Thoracic aorta (tissue), 2 donors: ENCODE measurements around the gene KLHL3. TPM values are rescaled to one million over a fixed set of nuclear protein-coding genes. Genes with fewer than 3 reads are reported as not detected.

Experiments
- ATAC-seq: fragments of 150-250 bp; one replicate; pipeline ENCODE4 v1.8.0; 2017; ENCODE audit warnings: low read depth; ENCODE audit not compliant: insufficient number of reproducible peaks, low FRiP score
- DNase-seq: peaks from one replicate; pipeline ENCODE4 v3.0.0-alpha.2; 2020; ENCODE audit warnings: low spot score
- H3K27ac ChIP-seq, 2 donors: fragments of 200-600 bp; sonication (generic); 1 replicate in 1 of 2; 2 replicates in 1 of 2; pipeline ENCODE4 v1.5.1; 2016; ENCODE audit warnings: mild to moderate bottlenecking in 2 of 2, moderate library complexity in 2 of 2
- H3K27me3 ChIP-seq: fragments of 200-600 bp; sonication (generic); replicated peaks from 2 replicates; pipeline ENCODE4 v1.6.0; 2016; ENCODE audit warnings: mild to moderate bottlenecking; ENCODE audit not compliant: insufficient read depth
- H3K36me3 ChIP-seq: fragments of 200-600 bp; sonication (generic); one replicate; pipeline ENCODE4 v1.5.1; 2016
- H3K4me1 ChIP-seq, 2 donors: fragments of 200-600 bp; sonication (generic); 1 replicate in 1 of 2; 2 replicates in 1 of 2; pipeline versions ENCODE4 v1.5.1 to v1.6.0; 2016; ENCODE audit warnings: low read depth in 2 of 2, mild to moderate bottlenecking in 1 of 2; ENCODE audit not compliant: control insufficient read depth in 1 of 2
- H3K4me3 ChIP-seq: fragments of 200-600 bp; sonication (generic); 2 replicates; pipeline ENCODE4 v1.5.1; 2016; ENCODE audit warnings: mild to moderate bottlenecking
- H3K9me3 ChIP-seq: fragments of 200-600 bp; sonication (generic); 2 replicates; pipeline ENCODE4 v1.5.1; 2016
- CTCF ChIP-seq: fragments of 200-600 bp; sonication (generic); IDR thresholded peaks from one replicate; pipeline ENCODE4 v1.5.1; 2019; ENCODE audit warnings: antibody characterized with exemption
- total RNA-seq, 2 donors: library from RNA; depleted of rRNA; stranded (reverse); fragments of >200 nt; gene quantifications; one replicate each; pipeline versions ENCODE4 v1.1.0 to v1.2.3, GENCODE V29; 2016

The KLHL3 gene
- total RNA-seq, 2 donors from 2014 or later: 9.1 to 12.8 TPM

GRCh38 chr5:137613554-137614265 is 122.2 kb downstream of the KLHL3 start:
- no peak for TF ChIP-seq CTCF
- ATAC-seq (no peak), DNase-seq (no peak)
- Histone ChIP-seq H3K27ac (no peak overlapping the region), H3K4me1 (peaks cover 0 to 3% of the 10 kb centered on the region in 2 donors), H3K9me3 (no peaks in the 10 kb centered on the region), H3K4me3 (no peak overlapping the region), H3K36me3 (no peaks in the 10 kb centered on the region), H3K27me3 (no peaks in the 10 kb centered on the region)

DNA sequence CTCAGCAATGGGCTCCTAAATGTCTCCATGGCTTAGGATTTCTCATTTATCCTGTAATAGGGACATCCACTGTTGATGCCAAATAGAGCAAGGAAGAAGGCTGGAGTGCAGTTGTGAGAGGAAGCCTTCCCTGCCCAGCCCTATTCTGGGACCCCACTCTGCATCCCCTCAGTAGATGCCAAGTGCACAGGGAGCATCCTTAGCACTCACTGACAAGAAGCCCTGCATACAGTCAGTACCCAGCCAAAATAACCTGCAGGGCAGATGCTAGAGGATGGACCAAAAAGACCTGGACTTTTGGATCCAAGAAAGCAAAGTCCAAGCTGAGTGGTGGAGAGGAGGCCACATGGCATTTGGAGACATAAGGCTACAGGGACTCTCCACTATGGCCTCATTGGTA is 123.3 kb downstream of the KLHL3 start:
- DNase-seq (no peak), ATAC-seq (no peak)
- TF ChIP-seq CTCF: no peak
- Histone ChIP-seq H3K27me3 (no peaks in the 10 kb centered on the region), H3K36me3 (no peaks in the 10 kb centered on the region), H3K4me3 (no peak overlapping the region), H3K27ac (no peak overlapping the region), H3K9me3 (no peaks in the 10 kb centered on the region), H3K4me1 (no peaks in the 10 kb centered on the region)

DNA sequence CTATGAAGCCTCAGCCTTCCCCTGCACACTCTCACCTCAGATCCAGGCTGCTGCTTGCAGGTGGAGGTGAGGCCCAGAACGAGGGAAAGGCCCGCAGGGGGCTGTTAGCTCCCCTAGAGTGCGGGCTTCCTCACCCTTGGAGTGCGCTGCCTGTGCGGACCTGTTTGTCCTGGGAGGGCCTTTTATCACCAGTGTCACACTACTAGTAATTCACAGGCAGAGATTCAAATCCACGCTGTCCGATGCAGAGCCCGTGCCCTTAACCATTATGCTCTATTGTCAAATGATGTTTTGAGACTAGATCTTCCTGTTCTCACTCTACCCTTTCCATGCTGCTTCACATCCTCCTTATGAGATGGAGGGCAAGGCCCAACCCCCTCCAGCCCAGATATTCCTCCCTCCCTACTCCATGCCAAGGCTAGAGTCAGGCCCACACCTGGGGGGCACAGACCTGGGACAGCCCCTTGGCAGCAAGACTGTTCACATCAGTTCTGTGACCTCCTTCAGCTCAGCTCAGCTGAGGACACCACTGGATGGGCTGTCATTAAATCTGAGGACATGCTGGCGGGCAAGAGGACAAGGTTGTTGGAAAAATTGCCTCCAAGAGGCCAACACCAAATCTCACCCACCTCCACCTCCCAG is 124.0 kb downstream of the KLHL3 start:
- Histone ChIP-seq H3K4me3 (no peak overlapping the region), H3K27ac (no peak overlapping the region), H3K4me1 (no peaks in the 10 kb centered on the region), H3K27me3 (no peaks in the 10 kb centered on the region), H3K9me3 (no peaks in the 10 kb centered on the region), H3K36me3 (no peaks in the 10 kb centered on the region)
- DNase-seq (no peak), ATAC-seq (no peak)
- no peak for TF ChIP-seq CTCF

GRCh38 chr5:137611011-137611580 is 124.8 kb downstream of the KLHL3 start:
- Histone ChIP-seq H3K27me3 (no peaks in the 10 kb centered on the region), H3K27ac (no peak overlapping the region), H3K4me3 (no peak overlapping the region), H3K36me3 (no peaks in the 10 kb centered on the region), H3K4me1 (no peaks in the 10 kb centered on the region), H3K9me3 (no peaks in the 10 kb centered on the region)
- no peak for ATAC-seq
- TF ChIP-seq CTCF: no peak
- DNase-seq: no peak

GRCh38 chr5:137610598-137610997 is 125.3 kb downstream of the KLHL3 start:
- TF ChIP-seq CTCF: no peak
- H3K4me3 ChIP-seq: no peak overlapping the region
- no peak for ATAC-seq
- no peak for DNase-seq
- H3K27ac ChIP-seq: no peak overlapping the region
- H3K4me1 ChIP-seq: no peaks in the 10 kb centered on the region
- H3K9me3 ChIP-seq: no peaks in the 10 kb centered on the region
- no peaks in the 10 kb centered on the region for H3K36me3 ChIP-seq
- H3K27me3 ChIP-seq: no peaks in the 10 kb centered on the region
